ENCODE measurements around the gene SPRN. TPM values are rescaled to one million over a fixed set of nuclear protein-coding genes. Genes with fewer than 3 reads are reported as not detected.

The SPRN gene
- total and polyA plus RNA-seq, 7 donors, result under 0.01 to 1.1 (median 0.41) TPM; not detected in 2

DNA sequence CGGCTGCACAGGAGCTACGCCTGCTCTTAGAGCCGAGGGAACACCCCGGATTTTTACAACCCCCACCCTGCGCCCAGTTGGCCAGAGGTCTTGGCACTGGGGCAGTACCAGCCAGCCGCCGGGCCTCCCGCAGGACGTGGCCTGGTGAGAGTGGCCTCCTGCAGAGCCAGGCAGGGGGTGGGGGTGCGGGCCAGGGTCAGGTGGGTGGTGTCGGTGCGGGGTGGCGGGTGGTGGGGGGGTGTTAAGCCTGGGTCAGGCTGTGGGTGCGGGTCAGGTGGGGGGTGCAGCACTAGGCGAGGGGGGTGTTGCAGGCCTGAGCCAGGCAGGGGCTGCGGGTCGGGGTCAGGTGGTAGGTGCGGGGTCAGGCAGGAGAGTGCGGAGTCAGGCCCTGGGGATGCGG is 51.9 kb downstream of the SPRN start:
- 12 to 46% methylated on average over 20 of the region's 20 CpGs for WGBS, 2 donors
- Histone ChIP-seq H3K4me3 (peak overlapping the region; percentile 82 to 94 (median 86)), H3K36me3 (peaks cover 16 to 34% (median 26%) of the 10 kb centered on the region in 4 donors), H3K27ac (peak overlapping the region in 2 of 4 donors; percentile 84 to 95), H3K9me3 (no peaks in the 10 kb centered on the region), H3K27me3 (no peaks in the 10 kb centered on the region), H3K4me1 (peaks cover 0 to 22% (median 18%) of the 10 kb centered on the region in 4 donors)
- no peak for DNase-seq
- TF ChIP-seq, protein P1, sequence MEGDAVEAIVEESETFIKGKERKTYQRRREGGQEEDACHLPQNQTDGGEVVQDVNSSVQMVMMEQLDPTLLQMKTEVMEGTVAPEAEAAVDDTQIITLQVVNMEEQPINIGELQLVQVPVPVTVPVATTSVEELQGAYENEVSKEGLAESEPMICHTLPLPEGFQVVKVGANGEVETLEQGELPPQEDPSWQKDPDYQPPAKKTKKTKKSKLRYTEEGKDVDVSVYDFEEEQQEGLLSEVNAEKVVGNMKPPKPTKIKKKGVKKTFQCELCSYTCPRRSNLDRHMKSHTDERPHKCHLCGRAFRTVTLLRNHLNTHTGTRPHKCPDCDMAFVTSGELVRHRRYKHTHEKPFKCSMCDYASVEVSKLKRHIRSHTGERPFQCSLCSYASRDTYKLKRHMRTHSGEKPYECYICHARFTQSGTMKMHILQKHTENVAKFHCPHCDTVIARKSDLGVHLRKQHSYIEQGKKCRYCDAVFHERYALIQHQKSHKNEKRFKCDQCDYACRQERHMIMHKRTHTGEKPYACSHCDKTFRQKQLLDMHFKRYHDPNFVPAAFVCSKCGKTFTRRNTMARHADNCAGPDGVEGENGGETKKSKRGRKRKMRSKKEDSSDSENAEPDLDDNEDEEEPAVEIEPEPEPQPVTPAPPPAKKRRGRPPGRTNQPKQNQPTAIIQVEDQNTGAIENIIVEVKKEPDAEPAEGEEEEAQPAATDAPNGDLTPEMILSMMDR (IDR thresholded peaks at IDR 0.05), result no peak
- TF ChIP-seq POLR2AphosphoS5 (IDR thresholded peaks at IDR 0.05) (no peak), EP300 (IDR thresholded peaks at IDR 0.05) (no peak), POLR2A (IDR thresholded peaks at IDR 0.05) (no peak)
- intact Hi-C loops (cut with DNase I), result no loop called here

Small RNA genes within 50 kb of the gene (small RNA-seq; reads per million reads assigned to genes)
- 0 reads per million in 3 donors for gene AL360181.4
- gene MIR3944, result 0 reads per million in 3 donors

Other genes starting within 250 kb of the SPRN start
- not detected for gene UTF1, start 194.4 kb downstream of the SPRN start, total RNA-seq
- not detected for gene UTF1, start 194.4 kb downstream of the SPRN start, polyA plus RNA-seq
- 1 to 10 TPM in 2 of 4 donors, under 1 TPM in 2; 0.66 to 1.4 (median 0.95) TPM for gene VENTX, start 186.8 kb downstream of the SPRN start, total RNA-seq
- under 1 TPM in 1 of 3 donors, not detected in 2; 0.36 TPM for gene VENTX, start 186.8 kb downstream of the SPRN start, polyA plus RNA-seq
- gene ADAM8, start 147.8 kb downstream of the SPRN start, total RNA-seq, result 1 to 10 TPM in 1 of 4 donors, under 1 TPM in 3; 0.36 to 7.6 (median 0.74) TPM
- gene ADAM8, start 147.8 kb downstream of the SPRN start, polyA plus RNA-seq, result 1 to 10 TPM; 1.2 to 8.9 (median 3.5) TPM
- gene TUBGCP2, start 115.8 kb downstream of the SPRN start, total RNA-seq, result 10 to 100 TPM; 25.8 to 33.5 (median 30.2) TPM
- gene TUBGCP2, start 115.8 kb downstream of the SPRN start, polyA plus RNA-seq, result 10 to 100 TPM; 13.8 to 51.1 (median 26.6) TPM
- gene ZNF511, start 115.7 kb downstream of the SPRN start, total RNA-seq, result 10 to 100 TPM; 42.8 to 53.6 (median 45.1) TPM
- 10 to 100 TPM; 34.7 to 55.6 (median 49.9) TPM for gene ZNF511, start 115.7 kb downstream of the SPRN start, polyA plus RNA-seq
- gene CALY, start 87.7 kb downstream of the SPRN start, total RNA-seq, result 1 to 10 TPM; 1.3 to 6.8 (median 5.4) TPM
- 1 to 10 TPM in 1 of 3 donors, not detected in 2; 1.4 TPM for gene CALY, start 87.7 kb downstream of the SPRN start, polyA plus RNA-seq
- gene PRAP1, start 77.3 kb downstream of the SPRN start, total RNA-seq, result 1 to 10 TPM in 1 of 4 donors, not detected in 3; 2.9 TPM
- gene PRAP1, start 77.3 kb downstream of the SPRN start, polyA plus RNA-seq, result 100 to 1,000 TPM in 1 of 3 donors, 10 to 100 TPM in 2; 73.4 to 102 (median 88.9) TPM
- 10 to 100 TPM in 2 of 4 donors, 1 to 10 TPM in 2; 8.0 to 25.7 (median 12.8) TPM for gene FUOM, start 66.6 kb downstream of the SPRN start, total RNA-seq
- gene FUOM, start 66.6 kb downstream of the SPRN start, polyA plus RNA-seq, result 10 to 100 TPM; 39.0 to 98.0 (median 48.9) TPM
- gene ECHS1, start 51.3 kb downstream of the SPRN start, total RNA-seq, result 10 to 100 TPM; 58.6 to 87.0 (median 65.6) TPM
- gene ECHS1, start 51.3 kb downstream of the SPRN start, polyA plus RNA-seq, result 100 to 1,000 TPM; 187 to 360 (median 220) TPM
- gene PAOX, start 45.4 kb downstream of the SPRN start, total RNA-seq, result 10 to 100 TPM in 3 of 4 donors, 1 to 10 TPM in 1; 6.4 to 11.8 (median 11.0) TPM
- gene PAOX, start 45.4 kb downstream of the SPRN start, polyA plus RNA-seq, result 1 to 10 TPM; 5.4 to 8.7 (median 6.5) TPM
- 10 to 100 TPM; 14.0 to 28.8 (median 17.0) TPM for gene MTG1, start 30.5 kb downstream of the SPRN start, total RNA-seq
- 10 to 100 TPM; 27.6 to 63.6 (median 30.3) TPM for gene MTG1, start 30.5 kb downstream of the SPRN start, polyA plus RNA-seq
- gene SCART1, start 29.3 kb upstream of the SPRN start, total RNA-seq, result 1 to 10 TPM; 1.3 to 4.7 (median 3.4) TPM
- gene SCART1, start 29.3 kb upstream of the SPRN start, polyA plus RNA-seq, result under 1 TPM in 1 of 3 donors, not detected in 2; 0.99 TPM
- gene CYP2E1, start 102.7 kb upstream of the SPRN start, total RNA-seq, result 1 to 10 TPM; 1.2 to 7.2 (median 4.5) TPM
- under 1 TPM in 1 of 3 donors, not detected in 2; 0.66 TPM for gene CYP2E1, start 102.7 kb upstream of the SPRN start, polyA plus RNA-seq
- 1 to 10 TPM in 1 of 4 donors, not detected in 3; 6.1 TPM for gene SYCE1, start 141.0 kb upstream of the SPRN start, total RNA-seq
- 1 to 10 TPM in 1 of 3 donors, under 1 TPM in 1, not detected in 1; 0.15 to 1.2 TPM for gene SYCE1, start 141.0 kb upstream of the SPRN start, polyA plus RNA-seq
- gene FRG2B, start 202.2 kb upstream of the SPRN start, total RNA-seq, result not detected
- gene FRG2B, start 202.2 kb upstream of the SPRN start, polyA plus RNA-seq, result not detected

All from sigmoid colon (tissue), 7 donors.